LNCAP (cell line): ENCODE measurements around the gene MMP8.

Experiments used
- TF ChIP-seq, protein P1 (sequence below): fragments of 450-650 bp; IDR thresholded peaks from 2 replicates; pipeline ENCODE4 v1.5.1; 2017; ENCODE audit warnings: mild to moderate bottlenecking

Gene MMP8, protein sequence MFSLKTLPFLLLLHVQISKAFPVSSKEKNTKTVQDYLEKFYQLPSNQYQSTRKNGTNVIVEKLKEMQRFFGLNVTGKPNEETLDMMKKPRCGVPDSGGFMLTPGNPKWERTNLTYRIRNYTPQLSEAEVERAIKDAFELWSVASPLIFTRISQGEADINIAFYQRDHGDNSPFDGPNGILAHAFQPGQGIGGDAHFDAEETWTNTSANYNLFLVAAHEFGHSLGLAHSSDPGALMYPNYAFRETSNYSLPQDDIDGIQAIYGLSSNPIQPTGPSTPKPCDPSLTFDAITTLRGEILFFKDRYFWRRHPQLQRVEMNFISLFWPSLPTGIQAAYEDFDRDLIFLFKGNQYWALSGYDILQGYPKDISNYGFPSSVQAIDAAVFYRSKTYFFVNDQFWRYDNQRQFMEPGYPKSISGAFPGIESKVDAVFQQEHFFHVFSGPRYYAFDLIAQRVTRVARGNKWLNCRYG

DNA sequence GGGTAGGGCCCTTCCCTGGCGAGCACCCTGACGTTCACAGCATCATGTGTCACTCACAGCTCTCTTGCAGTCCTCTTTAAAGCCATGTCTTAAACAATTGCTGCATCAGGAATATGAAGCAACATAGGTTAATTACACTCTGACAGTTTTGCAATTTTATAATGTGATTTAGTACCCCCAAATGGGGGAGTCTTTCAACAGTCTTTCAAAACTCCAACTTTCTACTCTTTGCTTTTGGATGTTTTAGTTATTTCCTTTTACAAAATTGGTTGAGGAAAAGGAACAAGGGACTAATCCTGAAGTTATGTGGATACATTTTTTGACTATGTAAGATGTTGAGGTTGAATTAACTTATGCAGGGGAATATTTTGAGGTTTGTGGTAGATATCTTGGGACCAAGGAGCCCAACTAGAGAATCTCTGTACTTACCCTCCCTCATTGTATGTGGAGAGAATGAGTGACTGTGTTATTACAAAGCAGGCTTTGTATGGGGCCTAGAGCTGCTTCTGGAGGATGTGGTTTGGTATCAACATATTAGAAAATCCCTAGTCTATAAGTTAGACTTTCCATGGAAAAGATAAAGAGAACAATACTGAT lies at the start of gene MMP8:
TSS of gene MMP8 (minus strand) at position 51 of the 597 bp plus-strand sequence. CDS start 99 bp downstream, outside the sequence.
- TF ChIP-seq, protein P1, sequence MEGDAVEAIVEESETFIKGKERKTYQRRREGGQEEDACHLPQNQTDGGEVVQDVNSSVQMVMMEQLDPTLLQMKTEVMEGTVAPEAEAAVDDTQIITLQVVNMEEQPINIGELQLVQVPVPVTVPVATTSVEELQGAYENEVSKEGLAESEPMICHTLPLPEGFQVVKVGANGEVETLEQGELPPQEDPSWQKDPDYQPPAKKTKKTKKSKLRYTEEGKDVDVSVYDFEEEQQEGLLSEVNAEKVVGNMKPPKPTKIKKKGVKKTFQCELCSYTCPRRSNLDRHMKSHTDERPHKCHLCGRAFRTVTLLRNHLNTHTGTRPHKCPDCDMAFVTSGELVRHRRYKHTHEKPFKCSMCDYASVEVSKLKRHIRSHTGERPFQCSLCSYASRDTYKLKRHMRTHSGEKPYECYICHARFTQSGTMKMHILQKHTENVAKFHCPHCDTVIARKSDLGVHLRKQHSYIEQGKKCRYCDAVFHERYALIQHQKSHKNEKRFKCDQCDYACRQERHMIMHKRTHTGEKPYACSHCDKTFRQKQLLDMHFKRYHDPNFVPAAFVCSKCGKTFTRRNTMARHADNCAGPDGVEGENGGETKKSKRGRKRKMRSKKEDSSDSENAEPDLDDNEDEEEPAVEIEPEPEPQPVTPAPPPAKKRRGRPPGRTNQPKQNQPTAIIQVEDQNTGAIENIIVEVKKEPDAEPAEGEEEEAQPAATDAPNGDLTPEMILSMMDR = no peak

DNA sequence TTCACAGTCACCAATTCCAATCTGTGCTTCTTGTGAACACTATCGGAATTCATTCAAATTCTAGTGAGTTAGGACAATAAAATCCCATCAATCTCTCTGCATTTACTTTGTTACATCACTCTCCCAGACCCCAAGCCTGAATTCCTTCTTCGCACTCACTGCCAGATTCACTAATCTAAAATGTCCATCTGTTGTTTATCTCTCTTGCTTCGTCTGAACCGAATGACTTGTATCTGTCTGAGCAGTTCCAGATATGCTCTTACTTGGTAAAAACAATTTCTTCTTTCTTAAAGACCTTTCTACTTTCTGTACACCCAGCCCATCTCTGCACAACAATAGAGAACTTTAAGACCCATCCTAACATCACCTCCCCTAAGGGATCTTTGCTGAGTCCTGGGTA lies 48.6 kb upstream of the MMP8 start:
- TF ChIP-seq, protein P1 = no peak

DNA sequence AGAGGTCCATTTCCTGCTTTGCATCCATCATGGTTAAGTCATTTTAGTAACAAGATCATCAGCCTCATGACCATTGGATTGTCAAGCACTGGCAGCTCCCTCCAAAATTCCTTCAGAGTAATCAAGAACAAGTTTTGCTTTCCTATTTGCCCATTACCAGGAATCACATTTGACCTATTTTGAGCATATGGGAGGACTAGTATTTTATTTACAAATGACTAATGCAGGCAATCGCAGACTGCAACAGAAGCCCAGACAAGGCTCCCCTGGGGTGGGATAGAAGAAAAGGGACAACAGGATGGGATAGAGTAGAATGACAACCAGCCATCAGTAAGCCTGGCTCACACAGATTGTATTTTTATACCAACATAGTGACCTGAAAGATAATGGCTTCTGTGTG lies 46.6 kb upstream of the MMP8 start:
- TF ChIP-seq, protein P1 = no peak

DNA sequence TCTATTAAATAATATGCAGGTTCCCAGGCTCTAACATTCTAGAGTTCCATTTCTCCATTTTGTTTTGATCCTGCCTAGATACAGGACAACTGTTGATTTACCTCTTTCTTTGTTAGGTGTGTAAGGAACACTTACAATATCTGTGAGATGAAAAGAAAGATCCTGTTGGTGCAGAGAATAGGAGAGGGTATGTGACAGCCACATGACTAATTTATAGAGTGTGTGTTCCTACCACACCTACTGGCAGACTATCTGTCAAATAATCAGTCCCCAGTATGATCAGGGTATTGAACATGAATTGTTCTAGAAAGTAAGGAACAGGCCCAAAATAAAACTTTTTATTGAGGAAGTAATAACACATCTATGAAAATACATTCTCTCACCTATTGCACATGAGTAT lies 45.4 kb upstream of the MMP8 start:
- TF ChIP-seq, protein P1 = no peak

DNA sequence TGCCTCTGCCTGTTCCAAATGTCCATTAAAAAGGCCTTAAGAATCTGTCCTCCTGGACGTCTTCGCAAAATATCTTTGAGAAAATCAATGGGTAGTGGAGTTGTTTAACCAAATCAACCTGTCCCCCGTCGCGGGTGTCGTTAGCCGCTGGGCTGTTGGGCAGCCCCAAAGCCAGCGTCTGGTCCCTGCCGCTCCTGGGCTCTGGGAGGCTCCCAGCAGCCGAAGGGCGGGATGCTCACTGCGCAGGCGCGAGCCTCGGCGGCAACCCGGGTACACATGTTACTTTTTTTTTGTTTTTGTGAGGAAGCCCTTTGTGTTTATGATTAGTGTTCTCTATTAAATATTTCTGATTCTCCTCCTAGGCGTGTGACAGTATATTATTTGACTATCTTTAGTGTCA lies 43.0 kb upstream of the MMP8 start:
- TF ChIP-seq, protein P1 = no peak

DNA sequence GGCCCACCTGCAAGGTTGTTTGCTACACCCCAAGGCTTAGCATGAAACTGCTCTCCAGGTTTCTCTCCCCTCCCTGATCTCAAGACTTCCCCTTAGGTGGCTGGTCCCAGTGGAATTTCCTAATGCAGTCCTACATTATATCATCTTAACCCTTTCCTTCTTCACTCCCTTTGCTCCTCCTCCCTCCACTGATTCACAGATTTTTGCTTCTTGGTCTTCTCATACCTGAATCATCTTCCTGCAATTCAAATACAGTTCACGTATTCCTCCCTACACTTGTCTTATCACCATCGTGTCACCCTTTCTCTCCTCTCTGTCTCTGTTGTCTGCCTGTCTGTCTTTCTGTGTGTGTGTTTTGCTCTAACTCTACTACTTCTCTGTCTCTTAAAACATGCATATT lies 38.7 kb upstream of the MMP8 start:
- TF ChIP-seq, protein P1 = no peak

DNA sequence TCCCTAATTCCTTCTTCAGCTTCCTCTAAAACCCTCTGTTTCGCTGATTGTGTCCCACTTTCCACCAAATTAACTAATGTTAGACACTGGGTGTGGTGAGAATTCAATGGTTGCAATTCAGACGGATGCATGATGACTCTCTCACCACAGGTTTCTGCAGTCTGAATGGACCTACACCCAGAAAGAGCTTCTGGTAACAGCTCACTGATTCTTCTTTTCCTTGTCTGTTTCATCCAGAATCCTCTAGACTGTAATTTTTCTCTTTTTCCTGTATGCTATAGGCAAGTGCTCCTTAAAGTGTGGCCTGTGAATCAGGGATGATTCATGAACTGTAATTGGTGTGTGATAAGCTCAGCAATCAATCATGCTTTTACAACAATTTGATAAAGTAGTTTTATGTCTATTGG lies 37.6 kb upstream of the MMP8 start:
- TF ChIP-seq, protein P1 = no peak
